ENCODE measurements around the gene APOBEC3A.
"Not testable (repeated sequence)": the region's sequence is repeated elsewhere in the genome, so short reads cannot be mapped to it uniquely, and the experiment has no call there.

Gene APOBEC3A

GRCh38 chr22:38940811-38941384 lies 16.5 kb upstream of the APOBEC3A start:
- ChIA-PET CTCF (interaction anchor here (1.0 to 3.2 kb wide), 5 partner anchors 9 to 62 kb away, joined by 3 to 19 read pairs (median 5); no protein-coding TSS in a partner anchor), POLR2A (no interaction called here)
- DNase-seq (ENCODE audit: extremely low spot score), result no peak
- no peak for TF ChIP-seq CTCF (IDR thresholded peaks at IDR 0.05; ENCODE audit: control extremely low read depth, extremely low read depth, low read depth, missing control alignments)

GRCh38 chr22:38941488-38941987 lies 15.9 kb upstream of the APOBEC3A start:
- peak; percentile 76 for DNase-seq (ENCODE audit: extremely low spot score)
- POLR2A ChIA-PET, result no interaction called here
- CTCF ChIA-PET, result interaction anchor here (1.0 to 3.2 kb wide), 6 partner anchors 9 to 72 kb away, joined by 3 to 19 read pairs (median 5); no protein-coding TSS in a partner anchor
- no peak for TF ChIP-seq CTCF (IDR thresholded peaks at IDR 0.05; ENCODE audit: control extremely low read depth, extremely low read depth, low read depth, missing control alignments)

GRCh38 chr22:38942702-38943101 lies 14.7 kb upstream of the APOBEC3A start:
- TF ChIP-seq CTCF (IDR thresholded peaks at IDR 0.05; ENCODE audit: control extremely low read depth, extremely low read depth, low read depth, missing control alignments), result no peak
- POLR2A ChIA-PET, result interaction anchor here (0.6 to 0.7 kb wide), 2 partner anchors 376 to 1773 kb away, joined by 3 to 7 read pairs; no protein-coding TSS in a partner anchor
- CTCF ChIA-PET, result interaction anchor here (1.3 to 3.2 kb wide), 4 partner anchors 8 to 73 kb away, joined by 3 to 19 read pairs (median 6); no protein-coding TSS in a partner anchor
- DNase-seq (ENCODE audit: extremely low spot score), result no peak

GRCh38 chr22:38943201-38943600 lies 14.2 kb upstream of the APOBEC3A start:
- DNase-seq (ENCODE audit: extremely low spot score), result no peak
- no peak for TF ChIP-seq CTCF (IDR thresholded peaks at IDR 0.05; ENCODE audit: control extremely low read depth, extremely low read depth, low read depth, missing control alignments)
- POLR2A ChIA-PET, result interaction anchor here (0.6 to 0.7 kb wide), 2 partner anchors 375 to 1773 kb away, joined by 3 to 7 read pairs; no protein-coding TSS in a partner anchor
- CTCF ChIA-PET, result interaction anchor here (1.3 to 3.2 kb wide), 4 partner anchors 8 to 73 kb away, joined by 3 to 19 read pairs (median 6); no protein-coding TSS in a partner anchor

GRCh38 chr22:38943882-38944281 lies 13.5 kb upstream of the APOBEC3A start:
- POLR2A ChIA-PET, result no interaction called here
- no peak for TF ChIP-seq CTCF (IDR thresholded peaks at IDR 0.05; ENCODE audit: control extremely low read depth, extremely low read depth, low read depth, missing control alignments)
- CTCF ChIA-PET, result interaction anchor here (1.1 to 3.2 kb wide), 2 partner anchors 7 to 10 kb away, joined by 3 to 19 read pairs; no protein-coding TSS in a partner anchor
- DNase-seq (ENCODE audit: extremely low spot score), result no peak

- TF ChIP-seq CTCF (IDR thresholded peaks at IDR 0.05; ENCODE audit: control extremely low read depth, extremely low read depth, low read depth, missing control alignments), result no peak
- ChIA-PET POLR2A (no interaction called here), CTCF (interaction anchor here (1.1 kb wide), 1 partner anchor 9 kb away, joined by 3 read pairs; no protein-coding TSS in a partner anchor)
- no peak for DNase-seq (ENCODE audit: extremely low spot score)
Observed at GRCh38 chr22:38944653-38945052, 12.8 kb upstream of the APOBEC3A start.

- POLR2A ChIA-PET; CTCF ChIA-PET; DNase-seq (ENCODE audit: extremely low spot score): not testable (repeated sequence)
Observed at GRCh38 chr22:38945706-38946338, 11.6 kb upstream of the APOBEC3A start.

All from GM10248 (cell line).